Measurements from ENCODE around the gene BCAR1.
"Not testable (repeated sequence)": the region's sequence is repeated elsewhere in the genome, so short reads cannot be mapped to it uniquely, and the experiment has no call there.

The BCAR1 gene

DNA sequence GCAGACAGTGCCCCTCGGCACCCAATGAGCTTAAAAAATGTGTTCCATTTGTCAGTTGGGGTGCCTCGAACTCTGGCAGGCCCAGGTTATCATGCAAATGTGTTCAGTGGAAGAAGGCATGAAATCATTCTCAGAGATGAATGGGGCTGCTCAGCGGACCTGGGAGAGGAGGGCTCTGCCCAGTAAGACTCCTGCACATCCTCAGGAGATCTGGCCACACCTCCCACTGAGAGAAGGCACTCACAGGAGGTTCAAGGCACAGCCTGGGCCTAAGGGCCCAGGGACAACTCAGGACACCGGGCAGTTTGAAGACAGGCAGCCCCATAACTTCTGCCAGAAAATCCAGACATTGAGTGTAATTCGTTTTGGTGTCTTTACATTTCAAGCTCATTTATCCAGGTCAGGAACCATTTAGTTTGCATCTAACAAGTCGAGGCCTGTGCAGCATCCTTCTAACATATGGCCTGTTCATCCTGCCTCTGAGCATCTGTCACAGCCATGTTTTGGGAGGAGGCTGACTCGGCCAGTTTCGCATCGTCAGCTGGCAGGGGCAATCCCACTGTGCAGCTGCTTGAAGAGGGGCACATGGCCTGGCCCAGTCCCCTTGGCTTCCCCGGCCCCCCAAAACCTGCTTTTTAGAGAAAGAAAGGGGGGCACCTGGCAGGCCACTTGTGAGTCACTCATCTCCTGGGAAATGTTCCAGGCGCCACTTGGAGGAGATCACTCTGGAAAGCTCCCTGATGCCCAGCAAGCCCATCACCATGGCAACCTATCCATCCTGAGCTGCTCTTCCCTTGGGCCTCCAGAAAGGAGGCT lies 31.2 kb upstream of the BCAR1 start:
- no peak for DNase-seq (ENCODE audit: low read depth)
- TF ChIP-seq MYC (IDR thresholded peaks at IDR 0.05; ENCODE audit: low read depth, low read length) (no peak), POLR2A (IDR thresholded peaks at IDR 0.05; ENCODE audit: extremely low read depth, insufficient read length) (no peak)
- H3K4me3 ChIP-seq (ENCODE audit: low read depth, low read length), result no peak overlapping the region

- no peak overlapping the region for H3K4me3 ChIP-seq (ENCODE audit: low read depth, low read length)
- DNase-seq (ENCODE audit: low read depth), result no peak
- no peak for TF ChIP-seq POLR2A (IDR thresholded peaks at IDR 0.05; ENCODE audit: extremely low read depth, insufficient read length)
- TF ChIP-seq, protein P1, sequence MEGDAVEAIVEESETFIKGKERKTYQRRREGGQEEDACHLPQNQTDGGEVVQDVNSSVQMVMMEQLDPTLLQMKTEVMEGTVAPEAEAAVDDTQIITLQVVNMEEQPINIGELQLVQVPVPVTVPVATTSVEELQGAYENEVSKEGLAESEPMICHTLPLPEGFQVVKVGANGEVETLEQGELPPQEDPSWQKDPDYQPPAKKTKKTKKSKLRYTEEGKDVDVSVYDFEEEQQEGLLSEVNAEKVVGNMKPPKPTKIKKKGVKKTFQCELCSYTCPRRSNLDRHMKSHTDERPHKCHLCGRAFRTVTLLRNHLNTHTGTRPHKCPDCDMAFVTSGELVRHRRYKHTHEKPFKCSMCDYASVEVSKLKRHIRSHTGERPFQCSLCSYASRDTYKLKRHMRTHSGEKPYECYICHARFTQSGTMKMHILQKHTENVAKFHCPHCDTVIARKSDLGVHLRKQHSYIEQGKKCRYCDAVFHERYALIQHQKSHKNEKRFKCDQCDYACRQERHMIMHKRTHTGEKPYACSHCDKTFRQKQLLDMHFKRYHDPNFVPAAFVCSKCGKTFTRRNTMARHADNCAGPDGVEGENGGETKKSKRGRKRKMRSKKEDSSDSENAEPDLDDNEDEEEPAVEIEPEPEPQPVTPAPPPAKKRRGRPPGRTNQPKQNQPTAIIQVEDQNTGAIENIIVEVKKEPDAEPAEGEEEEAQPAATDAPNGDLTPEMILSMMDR (IDR thresholded peaks at IDR 0.05; ENCODE audit: low read depth, low read length), result no peak
- no peak for TF ChIP-seq MYC (IDR thresholded peaks at IDR 0.05; ENCODE audit: low read depth, low read length)
- no peak for TF ChIP-seq MAX (IDR thresholded peaks at IDR 0.05; ENCODE audit: low read depth, low read length)
Measured at GRCh38 chr16:75281826-75282225, 30.4 kb upstream of the BCAR1 start.

GRCh38 chr16:75281009-75281408 lies 29.6 kb upstream of the BCAR1 start:
- H3K4me3 ChIP-seq (ENCODE audit: low read depth, low read length); DNase-seq (ENCODE audit: low read depth): not testable (repeated sequence)

GRCh38 chr16:75280331-75280804 lies 28.9 kb upstream of the BCAR1 start:
- no peak overlapping the region for H3K4me3 ChIP-seq (ENCODE audit: low read depth, low read length)
- TF ChIP-seq MAX (IDR thresholded peaks at IDR 0.05; ENCODE audit: low read depth, low read length) (no peak), MYC (IDR thresholded peaks at IDR 0.05; ENCODE audit: low read depth, low read length) (no peak), POLR2A (IDR thresholded peaks at IDR 0.05; ENCODE audit: extremely low read depth, insufficient read length) (no peak)
- TF ChIP-seq, protein P1 (IDR thresholded peaks at IDR 0.05; ENCODE audit: low read depth, low read length), result no peak
- DNase-seq (ENCODE audit: low read depth), result no peak

- no peak overlapping the region for H3K4me3 ChIP-seq (ENCODE audit: low read depth, low read length)
- no peak for DNase-seq (ENCODE audit: low read depth)
- no peak for TF ChIP-seq POLR2A (IDR thresholded peaks at IDR 0.05; ENCODE audit: extremely low read depth, insufficient read length)
- TF ChIP-seq MYC (IDR thresholded peaks at IDR 0.05; ENCODE audit: low read depth, low read length), result no peak
- TF ChIP-seq, protein P1 (IDR thresholded peaks at IDR 0.05; ENCODE audit: low read depth, low read length), result no peak
Measured at GRCh38 chr16:75279305-75279704, 27.9 kb upstream of the BCAR1 start.

- no peak for TF ChIP-seq MAX (IDR thresholded peaks at IDR 0.05; ENCODE audit: low read depth, low read length)
- no peak for TF ChIP-seq POLR2A (IDR thresholded peaks at IDR 0.05; ENCODE audit: extremely low read depth, insufficient read length)
- no peak for TF ChIP-seq MYC (IDR thresholded peaks at IDR 0.05; ENCODE audit: low read depth, low read length)
- TF ChIP-seq, protein P1 (IDR thresholded peaks at IDR 0.05; ENCODE audit: low read depth, low read length), result no peak
- no peak overlapping the region for H3K4me3 ChIP-seq (ENCODE audit: low read depth, low read length)
Measured at GRCh38 chr16:75273054-75273925, 21.9 kb upstream of the BCAR1 start.

DNA sequence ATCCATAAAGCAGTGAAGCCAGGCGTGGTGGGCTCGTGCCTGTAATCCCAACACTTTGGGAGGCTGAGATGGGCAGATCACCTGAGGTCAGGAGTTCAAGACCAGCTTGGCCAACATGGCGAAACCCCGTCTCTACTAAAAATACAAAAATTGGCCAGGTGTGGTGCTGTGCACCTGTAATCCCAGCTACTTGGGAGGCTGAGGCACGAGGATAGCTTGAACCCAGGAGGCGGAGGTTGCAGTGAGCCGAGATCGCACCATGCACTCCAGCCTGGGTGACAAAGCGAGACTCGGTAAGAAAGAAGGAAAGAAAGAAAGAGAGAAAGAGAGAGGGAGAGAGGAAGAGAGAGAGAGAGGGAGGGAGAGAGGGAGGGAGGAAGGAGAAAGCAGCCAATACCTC lies 21.2 kb upstream of the BCAR1 start:
- not testable (repeated sequence) for DNase-seq (ENCODE audit: low read depth); H3K4me3 ChIP-seq (ENCODE audit: low read depth, low read length)

More at GRCh38 chr16:75273054-75273925, 21.9 kb upstream of the BCAR1 start:
- DNase-seq (ENCODE audit: low read depth), result no peak
